Measurements from ENCODE around the gene PSMB3.
"Not testable (repeated sequence)": the region's sequence is repeated elsewhere in the genome, so short reads cannot be mapped to it uniquely, and the experiment has no call there.

The PSMB3 gene

GRCh38 chr17:38716368-38717005 lies 36.1 kb upstream of the PSMB3 start:
- DNase-seq (ENCODE audit: low read depth, low spot score), result no peak

- no peak for DNase-seq (ENCODE audit: low read depth, low spot score)
Observed at GRCh38 chr17:38717139-38717745, 35.3 kb upstream of the PSMB3 start.

- DNase-seq (ENCODE audit: low read depth, low spot score), result no peak
Observed at GRCh38 chr17:38719289-38719942, 33.1 kb upstream of the PSMB3 start.

- DNase-seq (ENCODE audit: low read depth, low spot score), result no peak
Observed at GRCh38 chr17:38719943-38720641, 32.4 kb upstream of the PSMB3 start.

GRCh38 chr17:38720941-38721340 lies 31.6 kb upstream of the PSMB3 start:
- DNase-seq (ENCODE audit: low read depth, low spot score), result no peak

GRCh38 chr17:38721802-38722201 lies 30.7 kb upstream of the PSMB3 start:
- DNase-seq (ENCODE audit: low read depth, low spot score), result no peak

- no peak for DNase-seq (ENCODE audit: low read depth, low spot score)
Observed at GRCh38 chr17:38724337-38724988, 28.1 kb upstream of the PSMB3 start.

GRCh38 chr17:38725066-38725465 lies 27.5 kb upstream of the PSMB3 start:
- DNase-seq (ENCODE audit: low read depth, low spot score), result no peak

GRCh38 chr17:38726145-38726544 lies 26.4 kb upstream of the PSMB3 start:
- not testable (repeated sequence) for DNase-seq (ENCODE audit: low read depth, low spot score)

GRCh38 chr17:38727736-38728135 lies 24.8 kb upstream of the PSMB3 start:
- DNase-seq (ENCODE audit: low read depth, low spot score), result no peak

GRCh38 chr17:38728290-38728831 lies 24.2 kb upstream of the PSMB3 start:
- DNase-seq (ENCODE audit: low read depth, low spot score), result no peak

- DNase-seq (ENCODE audit: low read depth, low spot score), result no peak
Observed at GRCh38 chr17:38729368-38729885, 23.1 kb upstream of the PSMB3 start.

GRCh38 chr17:38729886-38730525 lies 22.5 kb upstream of the PSMB3 start, which contains the start of gene CISD3:
TSS of gene CISD3 (plus strand) at chr17:38730341. CDS start at chr17:38730359, 18 bp downstream.
- DNase-seq (ENCODE audit: low read depth, low spot score), result no peak

GRCh38 chr17:38730526-38731379 lies 21.8 kb upstream of the PSMB3 start:
- no peak for DNase-seq (ENCODE audit: low read depth, low spot score)

GRCh38 chr17:38731526-38732294 lies 20.8 kb upstream of the PSMB3 start:
- no peak for DNase-seq (ENCODE audit: low read depth, low spot score)

- DNase-seq (ENCODE audit: low read depth, low spot score), result no peak
Observed at GRCh38 chr17:38732376-38733281, 19.9 kb upstream of the PSMB3 start.

GRCh38 chr17:38733282-38733981 lies 19.1 kb upstream of the PSMB3 start:
- DNase-seq (ENCODE audit: low read depth, low spot score), result no peak
